Subcutaneous adipose tissue (tissue), 4 donors: Measurements from ENCODE around the gene RNF41. TPM values are rescaled to one million over a fixed set of nuclear protein-coding genes. Genes with fewer than 3 reads are reported as not detected.

Experiments
- total RNA-seq, 4 donors: library from RNA; depleted of rRNA; stranded (reverse); fragments of >200 nt; gene quantifications; one replicate each; pipeline ENCODE4 v1.1.0, GENCODE V29; 2016
- TF ChIP-seq, protein P1 (sequence below): fragments of 450-650 bp; IDR thresholded peaks from one replicate; pipeline ENCODE4 v1.5.1; 2016; ENCODE audit warnings: low read depth, mild to moderate bottlenecking, control low read depth, antibody characterized with exemption, moderate library complexity

RNF41 gene
- total RNA-seq, 4 donors from 2014 or later = 64.3 to 101 (median 84.9) TPM

DNA sequence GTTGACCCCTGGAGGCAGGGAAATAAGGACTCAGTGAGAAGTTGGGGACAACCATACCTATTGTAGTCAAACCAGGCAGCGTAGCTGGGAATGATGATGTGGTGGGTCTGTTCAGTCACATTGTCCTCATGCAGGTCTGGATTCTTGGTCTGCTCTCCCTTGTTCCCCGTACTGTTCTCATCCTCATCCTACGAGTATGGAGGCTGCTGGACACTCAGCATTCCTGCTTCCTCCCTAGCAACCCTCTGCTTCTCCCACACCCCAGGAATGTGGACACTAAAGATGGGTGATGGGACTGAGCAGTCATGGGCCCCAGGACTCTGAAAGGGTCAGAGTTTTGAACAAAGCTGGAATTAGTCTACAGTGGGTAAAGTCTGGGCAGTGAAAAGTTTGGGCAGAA is 43.4 kb downstream of the RNF41 start:
- TF ChIP-seq, protein P1, sequence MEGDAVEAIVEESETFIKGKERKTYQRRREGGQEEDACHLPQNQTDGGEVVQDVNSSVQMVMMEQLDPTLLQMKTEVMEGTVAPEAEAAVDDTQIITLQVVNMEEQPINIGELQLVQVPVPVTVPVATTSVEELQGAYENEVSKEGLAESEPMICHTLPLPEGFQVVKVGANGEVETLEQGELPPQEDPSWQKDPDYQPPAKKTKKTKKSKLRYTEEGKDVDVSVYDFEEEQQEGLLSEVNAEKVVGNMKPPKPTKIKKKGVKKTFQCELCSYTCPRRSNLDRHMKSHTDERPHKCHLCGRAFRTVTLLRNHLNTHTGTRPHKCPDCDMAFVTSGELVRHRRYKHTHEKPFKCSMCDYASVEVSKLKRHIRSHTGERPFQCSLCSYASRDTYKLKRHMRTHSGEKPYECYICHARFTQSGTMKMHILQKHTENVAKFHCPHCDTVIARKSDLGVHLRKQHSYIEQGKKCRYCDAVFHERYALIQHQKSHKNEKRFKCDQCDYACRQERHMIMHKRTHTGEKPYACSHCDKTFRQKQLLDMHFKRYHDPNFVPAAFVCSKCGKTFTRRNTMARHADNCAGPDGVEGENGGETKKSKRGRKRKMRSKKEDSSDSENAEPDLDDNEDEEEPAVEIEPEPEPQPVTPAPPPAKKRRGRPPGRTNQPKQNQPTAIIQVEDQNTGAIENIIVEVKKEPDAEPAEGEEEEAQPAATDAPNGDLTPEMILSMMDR = no peak

GRCh38 chr12:56172839-56173238 is 48.9 kb downstream of the RNF41 start:
- TF ChIP-seq, protein P1 = no peak

DNA sequence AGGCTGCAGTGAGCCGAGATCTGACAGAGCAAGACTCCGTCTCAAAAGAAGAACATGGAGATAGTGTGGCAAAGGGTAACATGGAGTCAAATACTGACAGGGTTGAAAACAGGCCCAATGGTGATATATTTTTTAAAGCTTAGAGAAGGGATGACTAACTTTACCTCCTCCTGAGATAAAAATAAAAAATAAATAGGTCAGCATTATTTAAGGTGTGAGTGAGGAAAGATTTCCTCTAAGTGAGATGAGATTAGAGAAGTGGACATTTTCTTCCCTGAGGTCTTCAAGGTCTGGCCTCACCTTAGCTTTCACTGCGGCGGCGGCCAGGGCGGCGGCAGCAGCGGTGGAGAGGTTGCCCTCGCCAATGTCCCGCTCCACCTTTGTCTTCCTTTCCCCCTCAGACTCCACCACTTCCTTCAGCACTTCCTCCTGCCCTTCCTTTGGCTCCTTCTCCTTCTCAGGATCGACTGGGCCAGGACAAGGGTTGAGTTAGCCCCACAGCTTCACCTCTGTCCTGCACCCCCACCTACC is 52.4 kb downstream of the RNF41 start:
- TF ChIP-seq, protein P1 = no peak

DNA sequence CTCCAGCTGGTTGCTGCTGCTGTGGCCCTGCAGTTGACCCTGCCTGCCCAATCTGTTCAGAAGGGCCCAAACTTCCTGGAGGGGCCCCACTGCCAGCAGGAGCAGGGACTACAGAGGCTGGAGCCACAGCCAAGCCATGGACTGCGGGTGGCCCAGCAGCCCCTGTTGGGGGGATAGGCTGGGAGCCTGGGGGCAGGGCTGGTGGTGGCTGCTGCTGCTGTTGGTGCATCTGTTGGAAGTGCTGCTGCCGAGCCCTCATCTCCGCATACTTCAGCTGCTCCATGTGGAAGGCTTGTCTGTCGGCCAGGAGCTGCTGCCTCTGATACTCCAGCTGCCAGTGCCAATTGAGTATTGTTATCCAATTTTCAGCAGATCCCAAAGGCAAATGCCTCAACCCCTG is 56.4 kb downstream of the RNF41 start:
- TF ChIP-seq, protein P1 = no peak

GRCh38 chr12:56164345-56164729 is 57.4 kb downstream of the RNF41 start:
- TF ChIP-seq, protein P1 = no peak

- TF ChIP-seq, protein P1 = no peak
Measured at GRCh38 chr12:56163533-56164344, 58.0 kb downstream of the RNF41 start.

GRCh38 chr12:56162468-56163290 is 59.0 kb downstream of the RNF41 start:
- TF ChIP-seq, protein P1 = no peak
